Measurements from ENCODE around the gene MT3.

- TF ChIP-seq ZNF274 (IDR thresholded peaks at IDR 0.05; ENCODE audit: low read depth, low read length) (no peak), YY1 (IDR thresholded peaks at IDR 0.05; ENCODE audit: insufficient read depth, insufficient read length) (no peak), SUZ12 (IDR thresholded peaks at IDR 0.05; ENCODE audit: extremely low read depth, insufficient read depth, insufficient read length) (no peak)
Observed at GRCh38 chr16:56608043-56608875, 18.9 kb downstream of the MT3 start, which contains the start of gene MT2A.

Measured in NT2/D1 (cell line).